Uterus (tissue), 2 donors: Measurements from ENCODE around the gene TNFRSF9.

Experiments used
- CTCF ChIP-seq, 4 experiments: fragments of 200-600 bp in 2 of 4; fragments of 450-650 bp in 2 of 4; sonication (generic) in 2 of 4; IDR thresholded peaks; one replicate each; pipeline ENCODE4 v1.5.1; 2016 to 2019; ENCODE audit warnings: antibody characterized with exemption in 4 of 4, mild to moderate bottlenecking in 2 of 4, moderate library complexity in 1 of 4
- POLR2A ChIP-seq, 2 donors: fragments of 450-650 bp; IDR thresholded peaks; one replicate each; pipeline ENCODE4 v1.6.1; 2016; ENCODE audit warnings: antibody characterized with exemption in 2 of 2, mild to moderate bottlenecking in 1 of 2, moderate library complexity in 1 of 2

GRCh38 chr1:7962636-7963377 lies 22.2 kb upstream of the TNFRSF9 start:
- TF ChIP-seq CTCF (IDR thresholded peaks at IDR 0.05) (no peak), POLR2A (IDR thresholded peaks at IDR 0.05) (no peak)
